Calu3 (cell line): Measurements from ENCODE around the gene TMEM11. TPM values are rescaled to one million over a fixed set of nuclear protein-coding genes. Genes with fewer than 3 reads are reported as not detected.

Source experiments
- Bru-seq: library from RNA; stranded (reverse); fragments of 400-500 nt; gene quantifications from one replicate; lab custom pipeline; 2021; lab: Mats Ljungman, UMichigan
- BruChase-seq, 2 experiments: library from RNA; stranded (reverse); fragments of 400-500 nt; gene quantifications; one replicate each; lab custom pipeline; 2021; lab: Mats Ljungman, UMichigan
- BruUV-seq: library from RNA; stranded (reverse); fragments of 400-500 nt; replicated peaks from 2 replicates; lab custom pipeline; 2021; lab: Mats Ljungman, UMichigan
- CTCF ChIA-PET: fragments of 300-600 bp; sonication (Branson Sonifier 250); formaldehyde crosslinking; loops from one replicate; lab custom pipeline; 2022; ENCODE audit warnings: antibody characterized with exemption; lab: Charles Lee
- DNase-seq: peaks from one replicate; pipeline ENCODE4 v3.0.0; 2022
- H3K27ac Mint-ChIP-seq: one replicate; pipeline ENCODE4 v1.8.0; 2022; ENCODE audit warnings: mixed read lengths; ENCODE audit not compliant: unreplicated experiment
- H3K27me3 Mint-ChIP-seq: one replicate; pipeline ENCODE4 v1.8.0; 2022; ENCODE audit warnings: mixed read lengths; ENCODE audit not compliant: unreplicated experiment
- H3K36me3 Mint-ChIP-seq: one replicate; pipeline ENCODE4 v1.8.0; 2022; ENCODE audit warnings: mild to moderate bottlenecking, moderate library complexity, mixed read lengths; ENCODE audit not compliant: insufficient read depth, unreplicated experiment
- H3K4me1 Mint-ChIP-seq: one replicate; pipeline ENCODE4 v1.8.0; 2022; ENCODE audit warnings: mild to moderate bottlenecking, low read depth, mixed read lengths; ENCODE audit not compliant: unreplicated experiment
- H3K4me3 Mint-ChIP-seq: one replicate; pipeline ENCODE4 v1.8.0; 2022; ENCODE audit warnings: mild to moderate bottlenecking, low read depth, moderate library complexity, mixed read lengths; ENCODE audit not compliant: unreplicated experiment
- H3K9me3 Mint-ChIP-seq: one replicate; pipeline ENCODE4 v1.8.0; 2022; ENCODE audit warnings: low read depth, mixed read lengths; ENCODE audit not compliant: unreplicated experiment
- intact Hi-C: fragments of 100-400 bp; cut with micrococcal nuclease; formaldehyde crosslinking; loops from one replicate; pipeline ENCODE4 v1.10.0; 2022; ENCODE audit not compliant: unreplicated experiment
- long read RNA-seq: library from polyadenylated mRNA; stranded (forward); transcript quantifications from one replicate; pipeline ENCODE4 v2.0.0, GENCODE V29; 2022
- total RNA-seq: library from RNA; stranded (reverse); gene quantifications from 2 replicates; pipeline ENCODE4 v1.2.3, GENCODE V29; 2022
- TF ChIP-seq, protein P1 (sequence below): fragments of 200-600 bp; IDR thresholded peaks from one replicate; pipeline ENCODE4 v1.8.0; 2022; ENCODE audit warnings: antibody characterized with exemption; ENCODE audit not compliant: unreplicated experiment

TMEM11 gene, protein sequence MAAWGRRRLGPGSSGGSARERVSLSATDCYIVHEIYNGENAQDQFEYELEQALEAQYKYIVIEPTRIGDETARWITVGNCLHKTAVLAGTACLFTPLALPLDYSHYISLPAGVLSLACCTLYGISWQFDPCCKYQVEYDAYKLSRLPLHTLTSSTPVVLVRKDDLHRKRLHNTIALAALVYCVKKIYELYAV
- total RNA-seq = 18.9 and 20.3 TPM in 2 replicates
- percentile 68 among the genes with signal in this experiment for Bru-seq, nascent RNA
- BruChase-seq, experiment 1, labeled RNA remaining after a 6-hour chase = percentile 52 among the genes with signal in this experiment
- percentile 58 among the genes with signal in this experiment for BruChase-seq, experiment 2, labeled RNA remaining after a 2-hour chase
- long read RNA-seq, transcript TMEM11-201 (2 exons, 2,095 nt) = major isoform, 35 of 69 reads
- long read RNA-seq, transcript TMEM11-202 (3 exons, 1,246 nt) = minor isoform, 24 of 69 reads
- long read RNA-seq, partial matches to known transcripts = 0 of 69 reads
- long read RNA-seq, other reads (novel, unspliced or antisense) = 9 of 69 reads

DNA sequence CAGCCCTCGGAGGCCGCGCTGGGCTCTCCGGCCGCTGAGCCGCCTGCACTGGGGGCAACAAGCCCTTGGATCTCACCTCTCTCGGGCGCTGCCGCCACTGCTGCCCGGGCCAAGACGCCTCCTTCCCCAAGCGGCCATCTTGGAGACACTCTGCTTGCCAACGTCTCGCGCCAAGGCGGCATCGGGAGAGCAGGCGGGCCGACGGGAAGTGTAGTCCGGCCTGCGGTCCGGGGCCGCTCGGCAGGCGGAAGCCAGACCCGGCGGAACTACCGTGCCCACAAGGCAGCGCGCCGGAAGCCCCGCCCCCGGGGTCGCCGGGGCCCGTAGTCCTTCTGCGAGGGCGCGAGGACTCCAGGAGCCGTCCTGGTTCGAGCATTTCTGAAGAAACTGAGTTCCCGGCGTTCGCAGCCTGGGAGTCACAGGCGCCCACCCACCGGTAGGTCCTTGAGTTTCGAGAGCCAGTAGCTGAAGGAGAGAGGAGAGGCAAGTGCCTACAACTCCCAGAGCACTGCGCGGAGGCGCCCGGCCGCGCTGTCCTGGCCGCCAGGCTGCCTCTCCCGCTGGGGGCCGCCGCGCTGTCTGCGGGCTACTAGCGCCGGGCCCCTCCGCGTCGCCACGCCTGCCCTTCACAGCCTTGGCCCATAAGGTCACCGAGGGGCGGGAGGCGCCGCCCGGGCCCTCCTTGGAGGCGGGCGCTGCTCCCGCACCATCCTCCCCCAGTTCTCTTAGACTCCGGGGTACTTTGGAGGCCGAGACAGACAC is at the start of gene TMEM11:
Gene TMEM11, minus strand, starts transcription at position 147 of the 762 bp plus-strand sequence. Its CDS starts 9 bp downstream, at position 138.
- intact Hi-C loops = loop anchor here (10.0 kb wide), 2 partner anchors 89 to 169 kb away; partner anchors contain the start of genes DHRS7B and USP22
- Mint-ChIP-seq H3K27ac (peak within 1 kb of the TSS; percentile 77), H3K27me3 (no peaks in the 10 kb centered on the region), H3K4me1 (peaks cover 20% of the 10 kb centered on the region), H3K4me3 (peak within 1 kb of the TSS; percentile 83), H3K9me3 (no peaks in the 10 kb centered on the region), H3K36me3 (peaks cover 29% of the 10 kb centered on the region)
- BruUV-seq = no TSS peak
- TF ChIP-seq, protein P1, sequence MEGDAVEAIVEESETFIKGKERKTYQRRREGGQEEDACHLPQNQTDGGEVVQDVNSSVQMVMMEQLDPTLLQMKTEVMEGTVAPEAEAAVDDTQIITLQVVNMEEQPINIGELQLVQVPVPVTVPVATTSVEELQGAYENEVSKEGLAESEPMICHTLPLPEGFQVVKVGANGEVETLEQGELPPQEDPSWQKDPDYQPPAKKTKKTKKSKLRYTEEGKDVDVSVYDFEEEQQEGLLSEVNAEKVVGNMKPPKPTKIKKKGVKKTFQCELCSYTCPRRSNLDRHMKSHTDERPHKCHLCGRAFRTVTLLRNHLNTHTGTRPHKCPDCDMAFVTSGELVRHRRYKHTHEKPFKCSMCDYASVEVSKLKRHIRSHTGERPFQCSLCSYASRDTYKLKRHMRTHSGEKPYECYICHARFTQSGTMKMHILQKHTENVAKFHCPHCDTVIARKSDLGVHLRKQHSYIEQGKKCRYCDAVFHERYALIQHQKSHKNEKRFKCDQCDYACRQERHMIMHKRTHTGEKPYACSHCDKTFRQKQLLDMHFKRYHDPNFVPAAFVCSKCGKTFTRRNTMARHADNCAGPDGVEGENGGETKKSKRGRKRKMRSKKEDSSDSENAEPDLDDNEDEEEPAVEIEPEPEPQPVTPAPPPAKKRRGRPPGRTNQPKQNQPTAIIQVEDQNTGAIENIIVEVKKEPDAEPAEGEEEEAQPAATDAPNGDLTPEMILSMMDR = no peak
- DNase-seq = peak; percentile 92
- CTCF ChIA-PET = interaction anchor here (0.6 kb wide), 2 partner anchors 44 to 221 kb away, joined by 3 to 4 read pairs; no protein-coding TSS in a partner anchor

GRCh38 chr17:21263376-21263775 is 49.4 kb upstream of the TMEM11 start:
- TF ChIP-seq, protein P1 = no peak
- no peaks in the 10 kb centered on the region for H3K4me1 Mint-ChIP-seq
- BruUV-seq = no TSS peak
- DNase-seq = no peak
- intact Hi-C loops = no loop called here
- no peak overlapping the region for H3K27ac Mint-ChIP-seq
- H3K4me3 Mint-ChIP-seq = no peak overlapping the region
- CTCF ChIA-PET = no interaction called here
- H3K9me3 Mint-ChIP-seq = no peaks in the 10 kb centered on the region
- no peaks in the 10 kb centered on the region for H3K27me3 Mint-ChIP-seq
- H3K36me3 Mint-ChIP-seq = no peaks in the 10 kb centered on the region

DNA sequence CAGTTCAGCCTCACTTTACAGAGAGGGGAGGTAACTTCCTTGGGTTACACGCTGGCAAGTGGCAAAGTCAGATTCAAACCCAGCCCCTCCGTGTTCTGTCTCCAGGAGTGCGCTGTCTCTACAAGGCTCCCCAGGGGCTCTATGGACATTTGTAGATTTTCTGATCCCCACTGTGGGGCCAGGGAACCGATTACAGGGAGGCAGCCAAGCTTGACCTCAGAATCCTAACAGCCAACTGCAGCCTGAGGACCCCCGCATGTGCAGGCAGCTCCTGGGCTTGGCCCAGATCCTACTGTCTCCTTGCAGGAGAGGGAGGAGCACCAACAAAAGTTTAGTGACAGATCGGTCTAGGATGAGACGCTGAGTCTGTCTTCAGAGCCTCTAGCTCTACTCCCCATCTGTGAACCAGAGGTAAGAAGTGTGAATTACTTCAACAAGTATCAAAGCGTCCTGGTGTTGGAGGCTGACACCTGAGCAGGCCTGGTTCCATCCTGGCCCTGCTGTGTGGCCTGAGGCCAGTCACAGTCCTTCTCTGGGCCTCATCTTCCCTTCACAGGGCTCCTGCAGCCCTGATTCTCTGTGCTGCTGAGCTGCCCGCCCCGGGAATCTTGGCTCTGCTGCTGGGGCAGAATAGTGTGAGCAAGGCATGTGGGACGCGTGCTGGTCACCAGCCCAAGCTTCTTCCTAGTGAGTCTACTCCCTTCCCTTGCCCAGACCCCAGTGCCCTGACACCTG is 48.5 kb upstream of the TMEM11 start:
- no peaks in the 10 kb centered on the region for H3K9me3 Mint-ChIP-seq
- H3K4me3 Mint-ChIP-seq = no peak overlapping the region
- no peak for DNase-seq
- TF ChIP-seq, protein P1 = no peak
- peaks cover 3% of the 10 kb centered on the region for H3K36me3 Mint-ChIP-seq
- CTCF ChIA-PET = no interaction called here
- no peak overlapping the region for H3K27ac Mint-ChIP-seq
- no peaks in the 10 kb centered on the region for H3K27me3 Mint-ChIP-seq
- intact Hi-C loops = no loop called here
- no TSS peak for BruUV-seq
- peaks cover 9% of the 10 kb centered on the region for H3K4me1 Mint-ChIP-seq

- no peak for DNase-seq
- peaks cover 5% of the 10 kb centered on the region for H3K36me3 Mint-ChIP-seq
- TF ChIP-seq, protein P1 = no peak
- no peak overlapping the region for H3K4me3 Mint-ChIP-seq
- no peak overlapping the region for H3K27ac Mint-ChIP-seq
- intact Hi-C loops = no loop called here
- CTCF ChIA-PET = interaction anchor here (0.7 kb wide), 1 partner anchor 44 kb away, joined by 4 read pairs; no protein-coding TSS in a partner anchor
- no peaks in the 10 kb centered on the region for H3K9me3 Mint-ChIP-seq
- H3K4me1 Mint-ChIP-seq = peaks cover 12% of the 10 kb centered on the region
- no TSS peak for BruUV-seq
- H3K27me3 Mint-ChIP-seq = no peaks in the 10 kb centered on the region
Observed at GRCh38 chr17:21258593-21258992, 44.6 kb upstream of the TMEM11 start.
